ENCODE data around the gene FSHR. TPM values are rescaled to one million over a fixed set of nuclear protein-coding genes. Genes with fewer than 3 reads are reported as not detected.

Gene FSHR
- total and polyA plus RNA-seq, 2 donors = 0.69 TPM; not detected in 1

GRCh38 chr2:49035481-49035880, 118.8 kb downstream of the FSHR start:
- 79% methylated on average over 1 of the region's 1 CpG for WGBS
- H3K4me1 ChIP-seq (ENCODE audit: insufficient read depth) = no peaks in the 10 kb centered on the region
- no peak overlapping the region for H3K4me3 ChIP-seq (ENCODE audit: low read depth, low read length)
- no peaks in the 10 kb centered on the region for H3K36me3 ChIP-seq (ENCODE audit: insufficient read depth)
- no peak overlapping the region for H3K27ac ChIP-seq (ENCODE audit: low read depth)
- no peak for DNase-seq (ENCODE audit: extremely low spot score)

- H3K27ac ChIP-seq (ENCODE audit: low read depth) = no peak overlapping the region
- WGBS = 67% methylated on average over 4 of the region's 4 CpGs
- DNase-seq (ENCODE audit: extremely low spot score) = no peak
- no peaks in the 10 kb centered on the region for H3K36me3 ChIP-seq (ENCODE audit: insufficient read depth)
- no peak overlapping the region for H3K4me3 ChIP-seq (ENCODE audit: low read depth, low read length)
- no peaks in the 10 kb centered on the region for H3K4me1 ChIP-seq (ENCODE audit: insufficient read depth)
Measured at GRCh38 chr2:49033394-49034185, 120.7 kb downstream of the FSHR start.

GRCh38 chr2:49032936-49033335, 121.4 kb downstream of the FSHR start:
- whole genome bisulfite sequencing = 67% methylated on average over 1 of the region's 1 CpG
- no peaks in the 10 kb centered on the region for H3K36me3 ChIP-seq (ENCODE audit: insufficient read depth)
- no peak overlapping the region for H3K4me3 ChIP-seq (ENCODE audit: low read depth, low read length)
- H3K4me1 ChIP-seq (ENCODE audit: insufficient read depth) = no peaks in the 10 kb centered on the region
- no peak for DNase-seq (ENCODE audit: extremely low spot score)
- no peak overlapping the region for H3K27ac ChIP-seq (ENCODE audit: low read depth)

- H3K4me1 ChIP-seq (ENCODE audit: insufficient read depth) = no peaks in the 10 kb centered on the region
- 52% methylated on average over 1 of the region's 1 CpG for WGBS
- DNase-seq (ENCODE audit: extremely low spot score) = no peak
- H3K27ac ChIP-seq (ENCODE audit: low read depth) = no peak overlapping the region
- H3K4me3 ChIP-seq (ENCODE audit: low read depth, low read length) = no peak overlapping the region
- H3K36me3 ChIP-seq (ENCODE audit: insufficient read depth) = no peaks in the 10 kb centered on the region
Measured at GRCh38 chr2:49032126-49032525, 122.2 kb downstream of the FSHR start.

GRCh38 chr2:49029406-49029805, 124.9 kb downstream of the FSHR start:
- H3K4me1 ChIP-seq (ENCODE audit: insufficient read depth) = no peaks in the 10 kb centered on the region
- 76% methylated on average over 1 of the region's 1 CpG for WGBS

GRCh38 chr2:49028101-49028500, 126.2 kb downstream of the FSHR start:
- no peak for DNase-seq (ENCODE audit: extremely low spot score)
- Histone ChIP-seq H3K4me3 (ENCODE audit: low read depth, low read length) (no peak overlapping the region), H3K27ac (ENCODE audit: low read depth) (no peak overlapping the region), H3K36me3 (ENCODE audit: insufficient read depth) (no peaks in the 10 kb centered on the region), H3K4me1 (ENCODE audit: insufficient read depth) (no peaks in the 10 kb centered on the region)
- WGBS = 94% methylated on average over 3 of the region's 3 CpGs

More at GRCh38 chr2:49029406-49029805, 124.9 kb downstream of the FSHR start:
- Histone ChIP-seq H3K4me3 (ENCODE audit: low read depth, low read length) (no peak overlapping the region), H3K36me3 (ENCODE audit: insufficient read depth) (no peaks in the 10 kb centered on the region), H3K27ac (ENCODE audit: low read depth) (no peak overlapping the region)
- no peak for DNase-seq (ENCODE audit: extremely low spot score)

GRCh38 chr2:49026706-49027105, 127.6 kb downstream of the FSHR start:
- DNase-seq (ENCODE audit: extremely low spot score) = no peak
- H3K4me3 ChIP-seq (ENCODE audit: low read depth, low read length) = no peak overlapping the region
- no peaks in the 10 kb centered on the region for H3K36me3 ChIP-seq (ENCODE audit: insufficient read depth)
- H3K27ac ChIP-seq (ENCODE audit: low read depth) = no peak overlapping the region
- 86% methylated on average over 4 of the region's 4 CpGs for WGBS
- H3K4me1 ChIP-seq (ENCODE audit: insufficient read depth) = no peaks in the 10 kb centered on the region

GRCh38 chr2:49021271-49021670, 133.0 kb downstream of the FSHR start:
- H3K4me1 ChIP-seq (ENCODE audit: insufficient read depth) = no peaks in the 10 kb centered on the region
- H3K4me3 ChIP-seq (ENCODE audit: low read depth, low read length) = no peak overlapping the region
- DNase-seq (ENCODE audit: extremely low spot score) = no peak
- no peaks in the 10 kb centered on the region for H3K36me3 ChIP-seq (ENCODE audit: insufficient read depth)
- H3K27ac ChIP-seq (ENCODE audit: low read depth) = no peak overlapping the region
- WGBS = 42% methylated on average over 2 of the region's 2 CpGs

- Histone ChIP-seq H3K4me3 (ENCODE audit: low read depth, low read length) (no peak overlapping the region), H3K4me1 (ENCODE audit: insufficient read depth) (no peaks in the 10 kb centered on the region), H3K27ac (ENCODE audit: low read depth) (no peak overlapping the region), H3K36me3 (ENCODE audit: insufficient read depth) (no peaks in the 10 kb centered on the region)
- WGBS = 79% methylated on average over 3 of the region's 3 CpGs
- no peak for DNase-seq (ENCODE audit: extremely low spot score)
Measured at GRCh38 chr2:49005261-49005660, 149.1 kb downstream of the FSHR start.

- Histone ChIP-seq H3K36me3 (ENCODE audit: insufficient read depth) (no peaks in the 10 kb centered on the region), H3K4me3 (ENCODE audit: low read depth, low read length) (no peak overlapping the region), H3K4me1 (ENCODE audit: insufficient read depth) (no peaks in the 10 kb centered on the region), H3K27ac (ENCODE audit: low read depth) (no peak overlapping the region)
- no peak for DNase-seq (ENCODE audit: extremely low spot score)
- 19% methylated on average over 1 of the region's 1 CpG for WGBS
Measured at GRCh38 chr2:49004036-49004626, 150.2 kb downstream of the FSHR start.

- Histone ChIP-seq H3K4me3 (ENCODE audit: low read depth, low read length) (no peak overlapping the region), H3K4me1 (ENCODE audit: insufficient read depth) (no peaks in the 10 kb centered on the region), H3K27ac (ENCODE audit: low read depth) (no peak overlapping the region), H3K36me3 (ENCODE audit: insufficient read depth) (no peaks in the 10 kb centered on the region)
- WGBS = 45% methylated on average over 5 of the region's 5 CpGs
- DNase-seq (ENCODE audit: extremely low spot score) = no peak
Measured at GRCh38 chr2:49003201-49003600, 151.1 kb downstream of the FSHR start.

- no peaks in the 10 kb centered on the region for H3K36me3 ChIP-seq (ENCODE audit: insufficient read depth)
- no peaks in the 10 kb centered on the region for H3K4me1 ChIP-seq (ENCODE audit: insufficient read depth)
- 33% methylated on average over 3 of the region's 3 CpGs for WGBS
- H3K4me3 ChIP-seq (ENCODE audit: low read depth, low read length) = no peak overlapping the region
- no peak for DNase-seq (ENCODE audit: extremely low spot score)
- no peak overlapping the region for H3K27ac ChIP-seq (ENCODE audit: low read depth)
Measured at GRCh38 chr2:49002750-49003149, 151.6 kb downstream of the FSHR start.

GRCh38 chr2:49000695-49001094, 153.6 kb downstream of the FSHR start:
- Histone ChIP-seq H3K36me3 (ENCODE audit: insufficient read depth) (no peaks in the 10 kb centered on the region), H3K4me3 (ENCODE audit: low read depth, low read length) (no peak overlapping the region), H3K4me1 (ENCODE audit: insufficient read depth) (no peaks in the 10 kb centered on the region), H3K27ac (ENCODE audit: low read depth) (no peak overlapping the region)
- no peak for DNase-seq (ENCODE audit: extremely low spot score)

GRCh38 chr2:48998449-48998848, 155.9 kb downstream of the FSHR start:
- Histone ChIP-seq H3K36me3 (ENCODE audit: insufficient read depth) (no peaks in the 10 kb centered on the region), H3K27ac (ENCODE audit: low read depth) (no peak overlapping the region), H3K4me1 (ENCODE audit: insufficient read depth) (no peaks in the 10 kb centered on the region), H3K4me3 (ENCODE audit: low read depth, low read length) (no peak overlapping the region)
- no peak for DNase-seq (ENCODE audit: extremely low spot score)
- 83% methylated on average over 2 of the region's 2 CpGs for WGBS

All from urinary bladder (tissue), 4 donors.